Liver (tissue), 9 donors: ENCODE measurements around the gene DDX39B. TPM values are rescaled to one million over a fixed set of nuclear protein-coding genes. Genes with fewer than 3 reads are reported as not detected.
"Not testable (repeated sequence)": the region's sequence is repeated elsewhere in the genome, so short reads cannot be mapped to it uniquely, and the experiment has no call there.

ENCODE experiments used
- DNase-seq: peaks from one replicate; pipeline ENCODE4 v3.0.0-alpha.2; 2017; ENCODE audit warnings: low spot score
- H3K27ac ChIP-seq, 2 donors: one replicate each; pipeline ENCODE4 v1.7.0; 2013; ENCODE audit warnings: inconsistent platforms in 2 of 2, low read length in 2 of 2, control low read depth in 1 of 2, low read depth in 1 of 2, mild to moderate bottlenecking in 1 of 2
- H3K27me3 ChIP-seq, 4 donors: one replicate each; pipeline versions ENCODE4 v1.6.1 to v1.7.0; 2013; ENCODE audit warnings: low read length in 3 of 4, inconsistent platforms in 1 of 4, mild to moderate bottlenecking in 1 of 4, moderate library complexity in 1 of 4; ENCODE audit not compliant: control insufficient read depth in 4 of 4, insufficient read depth in 4 of 4
- H3K36me3 ChIP-seq, 4 donors: one replicate each; pipeline versions ENCODE4 v1.6.1 to v1.7.0; 2013; ENCODE audit warnings: low read length in 3 of 4, mild to moderate bottlenecking in 3 of 4, low read depth in 1 of 4, moderate library complexity in 1 of 4; ENCODE audit not compliant: control insufficient read depth in 4 of 4, insufficient read depth in 3 of 4
- H3K4me1 ChIP-seq, 4 donors: one replicate each; pipeline versions ENCODE4 v1.6.1 to v1.7.0; 2013; ENCODE audit warnings: low read length in 3 of 4, mild to moderate bottlenecking in 3 of 4, moderate library complexity in 1 of 4; ENCODE audit not compliant: control insufficient read depth in 4 of 4, insufficient read depth in 4 of 4
- H3K4me3 ChIP-seq, 3 donors: one replicate each; pipeline versions ENCODE4 v1.6.1 to v1.7.0; 2013; ENCODE audit warnings: low read length in 3 of 3, control low read depth in 1 of 3, low read depth in 1 of 3, mild to moderate bottlenecking in 1 of 3
- H3K9ac ChIP-seq, 2 donors: one replicate each; pipeline ENCODE4 v1.7.0; 2013; ENCODE audit warnings: low read length in 2 of 2, mild to moderate bottlenecking in 2 of 2, moderate library complexity in 2 of 2, control low read depth in 1 of 2, low read depth in 1 of 2
- H3K9me3 ChIP-seq, 4 donors: one replicate each; pipeline versions ENCODE4 v1.6.1 to v1.7.0; 2013; ENCODE audit warnings: low read length in 3 of 4; ENCODE audit not compliant: control insufficient read depth in 4 of 4
- GABPA ChIP-seq, 2 donors: IDR thresholded peaks in 1 of 2; conservative IDR thresholded peaks in 1 of 2; 2 replicates each; pipeline ENCODE4 v1.6.1; 2016; ENCODE audit warnings: antibody characterized with exemption in 2 of 2, mild to moderate bottlenecking in 1 of 2, moderate library complexity in 1 of 2
- HNF4A ChIP-seq, 2 donors: conservative IDR thresholded peaks; 2 replicates each; pipeline ENCODE4 v1.6.1; 2016; ENCODE audit warnings: antibody characterized with exemption in 2 of 2, mild to moderate bottlenecking in 2 of 2
- HNF4G ChIP-seq: IDR thresholded peaks from 2 replicates; pipeline ENCODE4 v1.6.1; 2016; ENCODE audit warnings: antibody characterized with exemption
- JUND ChIP-seq, 2 donors: IDR thresholded peaks; 2 replicates each; pipeline ENCODE4 v1.6.1; 2016; ENCODE audit warnings: antibody characterized with exemption in 2 of 2
- NR2F2 ChIP-seq: IDR thresholded peaks from 2 replicates; pipeline ENCODE4 v1.6.1; 2016; ENCODE audit warnings: antibody characterized with exemption
- RXRA ChIP-seq, 2 donors: IDR thresholded peaks; 2 replicates each; pipeline ENCODE4 v1.6.1; 2017 to 2018; ENCODE audit warnings: antibody characterized with exemption in 2 of 2, mild to moderate bottlenecking in 1 of 2
- WGBS: extraction: QIAGEN DNeasy Blood & Tissue Kit; methylation state at CpG from one replicate; pipeline ENCODE4 v1.1.7; 2013; 5-methylcytosine and 5-hydroxymethylcytosine counted together
- polyA plus RNA-seq, 2 donors: library from polyadenylated mRNA; stranded (reverse) in 1 of 2; unstranded in 1 of 2; fragments of 200-250 nt in 1 of 2; fragments of >200 nt in 1 of 2; fragmentation: Nextera tagmentation in 1 of 2; extraction: Ambion mirVana in 1 of 2; gene quantifications; one replicate each; pipeline versions ENCODE4 v1.2.1 to v1.2.3, GENCODE V29; 2013 to 2015
- total RNA-seq, 2 donors: library from RNA; depleted of rRNA; stranded (reverse); fragments of >200 nt; gene quantifications; one replicate each; pipeline ENCODE4 v1.2.3, GENCODE V29; 2014
- TF ChIP-seq, protein P1 (sequence below): IDR thresholded peaks from 2 replicates; pipeline ENCODE4 v1.6.1; 2016; ENCODE audit warnings: antibody characterized with exemption
- TF ChIP-seq, protein P2 (sequence below): IDR thresholded peaks from 2 replicates; pipeline ENCODE4 v1.6.1; 2016; ENCODE audit warnings: antibody characterized with exemption, mild to moderate bottlenecking
- TF ChIP-seq, protein P3 (sequence below): IDR thresholded peaks from 2 replicates; pipeline ENCODE4 v1.6.1; 2016; ENCODE audit warnings: antibody characterized with exemption
- donor health status: healthy.
- donor health status: healthy.
- donor health status: healthy.
- donor health status: healthy.
- donor health status: healthy.

Gene DDX39B
- total and polyA plus RNA-seq, 4 donors, result 75.0 to 254 (median 135) TPM

DNA sequence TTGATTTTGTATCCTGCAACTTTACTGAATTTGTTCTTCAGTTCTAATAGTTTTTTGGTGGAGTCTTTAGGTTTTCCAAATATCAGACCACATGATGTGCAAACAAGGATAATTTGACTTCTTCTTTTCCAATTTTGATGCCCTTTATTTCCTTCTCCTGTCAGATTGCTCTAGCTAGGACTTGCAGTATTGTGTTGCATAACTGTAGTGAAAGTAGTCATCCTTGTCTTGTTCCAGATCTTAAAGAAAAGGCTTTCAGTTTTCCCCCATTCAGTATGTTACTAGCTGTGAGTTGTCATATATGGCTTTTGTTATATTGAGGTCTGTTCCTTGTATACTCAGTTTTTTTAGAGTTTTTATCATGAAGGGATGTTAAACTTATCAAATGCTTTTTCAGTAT lies 39.2 kb downstream of the DDX39B start:
- H3K4me3 ChIP-seq, result no peak overlapping the region
- no peaks in the 10 kb centered on the region for H3K27me3 ChIP-seq
- DNase-seq, result no peak
- H3K36me3 ChIP-seq, result no peaks in the 10 kb centered on the region
- no peak overlapping the region for H3K27ac ChIP-seq
- TF ChIP-seq GABPA (IDR thresholded peaks at IDR 0.05 in 1 of 2, conservative IDR thresholded peaks at IDR 0.05 in 1 of 2), result no peak
- peaks cover 1 to 12% (median 3%) of the 10 kb centered on the region in 4 donors for H3K4me1 ChIP-seq
- no peak overlapping the region for H3K9ac ChIP-seq
- H3K9me3 ChIP-seq, result no peaks in the 10 kb centered on the region

DNA sequence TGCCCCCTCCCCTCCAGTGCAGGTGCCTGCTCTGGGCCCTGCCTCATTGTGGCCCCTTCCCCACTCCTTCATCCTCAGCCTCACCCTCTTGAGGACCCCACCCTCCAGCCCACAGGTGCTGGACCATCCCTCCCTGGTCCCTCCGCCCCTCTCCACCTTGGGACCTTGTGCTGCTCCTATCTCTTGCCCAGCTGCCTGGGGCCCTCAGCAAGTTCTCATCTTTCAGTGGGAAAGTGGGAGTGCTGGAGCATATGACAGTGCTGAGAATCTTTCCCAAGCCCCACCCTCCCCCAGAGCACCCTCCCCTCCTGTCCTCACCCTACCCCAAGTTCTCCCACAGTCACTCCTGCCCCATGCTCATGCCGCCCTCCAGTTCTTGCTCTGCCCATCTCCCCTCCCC lies 42.2 kb downstream of the DDX39B start:
- H3K27me3 ChIP-seq, DNase-seq, H3K9ac ChIP-seq, H3K9me3 ChIP-seq, H3K27ac ChIP-seq, H3K4me3 ChIP-seq, H3K36me3 ChIP-seq: not testable (repeated sequence)
- 100% methylated on average over 1 of the region's 2 CpGs for WGBS
- H3K4me1 ChIP-seq, result peaks cover 4 to 19% (median 6%) of the 10 kb centered on the region in 4 donors

DNA sequence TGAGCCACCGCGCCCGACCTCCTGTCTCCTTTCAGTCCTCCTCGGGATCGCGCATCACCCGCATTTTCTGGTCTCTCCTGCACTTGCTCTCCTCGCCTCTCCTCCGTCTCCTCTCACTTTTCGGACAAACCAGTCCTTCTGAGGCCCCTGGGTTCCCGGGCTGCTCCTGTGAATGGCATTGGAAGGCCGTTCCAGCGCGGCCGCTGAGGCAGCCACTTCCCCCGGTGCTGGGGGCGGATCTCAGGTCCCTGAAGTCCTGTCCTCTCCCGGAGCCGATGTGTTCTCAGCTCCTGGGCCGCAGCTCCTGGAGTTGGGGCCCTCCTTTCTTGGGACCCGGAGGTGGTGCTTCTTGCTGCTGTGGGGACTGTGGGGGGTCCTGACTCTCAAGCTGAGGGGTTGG lies 43.1 kb downstream of the DDX39B start:
- Histone ChIP-seq H3K4me1 (peaks cover 4 to 21% (median 7%) of the 10 kb centered on the region in 4 donors), H3K27me3 (no peaks in the 10 kb centered on the region), H3K9ac (no peak overlapping the region), H3K9me3 (no peaks in the 10 kb centered on the region), H3K27ac (no peak overlapping the region), H3K4me3 (no peak overlapping the region), H3K36me3 (no peaks in the 10 kb centered on the region)
- no peak for DNase-seq
- 14% methylated on average over 21 of the region's 21 CpGs for WGBS
- TF ChIP-seq JUND (IDR thresholded peaks at IDR 0.05) (no peak), HNF4G (no peak), NR2F2 (no peak), HNF4A (conservative IDR thresholded peaks at IDR 0.05) (no peak), GABPA (IDR thresholded peaks at IDR 0.05 in 1 of 2, conservative IDR thresholded peaks at IDR 0.05 in 1 of 2) (no peak), RXRA (IDR thresholded peaks at IDR 0.05) (no peak)
- TF ChIP-seq, protein P1, sequence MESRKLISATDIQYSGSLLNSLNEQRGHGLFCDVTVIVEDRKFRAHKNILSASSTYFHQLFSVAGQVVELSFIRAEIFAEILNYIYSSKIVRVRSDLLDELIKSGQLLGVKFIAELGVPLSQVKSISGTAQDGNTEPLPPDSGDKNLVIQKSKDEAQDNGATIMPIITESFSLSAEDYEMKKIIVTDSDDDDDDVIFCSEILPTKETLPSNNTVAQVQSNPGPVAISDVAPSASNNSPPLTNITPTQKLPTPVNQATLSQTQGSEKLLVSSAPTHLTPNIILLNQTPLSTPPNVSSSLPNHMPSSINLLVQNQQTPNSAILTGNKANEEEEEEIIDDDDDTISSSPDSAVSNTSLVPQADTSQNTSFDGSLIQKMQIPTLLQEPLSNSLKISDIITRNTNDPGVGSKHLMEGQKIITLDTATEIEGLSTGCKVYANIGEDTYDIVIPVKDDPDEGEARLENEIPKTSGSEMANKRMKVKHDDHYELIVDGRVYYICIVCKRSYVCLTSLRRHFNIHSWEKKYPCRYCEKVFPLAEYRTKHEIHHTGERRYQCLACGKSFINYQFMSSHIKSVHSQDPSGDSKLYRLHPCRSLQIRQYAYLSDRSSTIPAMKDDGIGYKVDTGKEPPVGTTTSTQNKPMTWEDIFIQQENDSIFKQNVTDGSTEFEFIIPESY, result no peak
- TF ChIP-seq, protein P2, sequence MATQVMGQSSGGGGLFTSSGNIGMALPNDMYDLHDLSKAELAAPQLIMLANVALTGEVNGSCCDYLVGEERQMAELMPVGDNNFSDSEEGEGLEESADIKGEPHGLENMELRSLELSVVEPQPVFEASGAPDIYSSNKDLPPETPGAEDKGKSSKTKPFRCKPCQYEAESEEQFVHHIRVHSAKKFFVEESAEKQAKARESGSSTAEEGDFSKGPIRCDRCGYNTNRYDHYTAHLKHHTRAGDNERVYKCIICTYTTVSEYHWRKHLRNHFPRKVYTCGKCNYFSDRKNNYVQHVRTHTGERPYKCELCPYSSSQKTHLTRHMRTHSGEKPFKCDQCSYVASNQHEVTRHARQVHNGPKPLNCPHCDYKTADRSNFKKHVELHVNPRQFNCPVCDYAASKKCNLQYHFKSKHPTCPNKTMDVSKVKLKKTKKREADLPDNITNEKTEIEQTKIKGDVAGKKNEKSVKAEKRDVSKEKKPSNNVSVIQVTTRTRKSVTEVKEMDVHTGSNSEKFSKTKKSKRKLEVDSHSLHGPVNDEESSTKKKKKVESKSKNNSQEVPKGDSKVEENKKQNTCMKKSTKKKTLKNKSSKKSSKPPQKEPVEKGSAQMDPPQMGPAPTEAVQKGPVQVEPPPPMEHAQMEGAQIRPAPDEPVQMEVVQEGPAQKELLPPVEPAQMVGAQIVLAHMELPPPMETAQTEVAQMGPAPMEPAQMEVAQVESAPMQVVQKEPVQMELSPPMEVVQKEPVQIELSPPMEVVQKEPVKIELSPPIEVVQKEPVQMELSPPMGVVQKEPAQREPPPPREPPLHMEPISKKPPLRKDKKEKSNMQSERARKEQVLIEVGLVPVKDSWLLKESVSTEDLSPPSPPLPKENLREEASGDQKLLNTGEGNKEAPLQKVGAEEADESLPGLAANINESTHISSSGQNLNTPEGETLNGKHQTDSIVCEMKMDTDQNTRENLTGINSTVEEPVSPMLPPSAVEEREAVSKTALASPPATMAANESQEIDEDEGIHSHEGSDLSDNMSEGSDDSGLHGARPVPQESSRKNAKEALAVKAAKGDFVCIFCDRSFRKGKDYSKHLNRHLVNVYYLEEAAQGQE, result no peak
- TF ChIP-seq, protein P3, sequence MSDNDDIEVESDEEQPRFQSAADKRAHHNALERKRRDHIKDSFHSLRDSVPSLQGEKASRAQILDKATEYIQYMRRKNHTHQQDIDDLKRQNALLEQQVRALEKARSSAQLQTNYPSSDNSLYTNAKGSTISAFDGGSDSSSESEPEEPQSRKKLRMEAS, result no peak
